Measurements from ENCODE around the gene RAP2B.
"Not testable (repeated sequence)": the region's sequence is repeated elsewhere in the genome, so short reads cannot be mapped to it uniquely, and the experiment has no call there.

RAP2B gene

DNA sequence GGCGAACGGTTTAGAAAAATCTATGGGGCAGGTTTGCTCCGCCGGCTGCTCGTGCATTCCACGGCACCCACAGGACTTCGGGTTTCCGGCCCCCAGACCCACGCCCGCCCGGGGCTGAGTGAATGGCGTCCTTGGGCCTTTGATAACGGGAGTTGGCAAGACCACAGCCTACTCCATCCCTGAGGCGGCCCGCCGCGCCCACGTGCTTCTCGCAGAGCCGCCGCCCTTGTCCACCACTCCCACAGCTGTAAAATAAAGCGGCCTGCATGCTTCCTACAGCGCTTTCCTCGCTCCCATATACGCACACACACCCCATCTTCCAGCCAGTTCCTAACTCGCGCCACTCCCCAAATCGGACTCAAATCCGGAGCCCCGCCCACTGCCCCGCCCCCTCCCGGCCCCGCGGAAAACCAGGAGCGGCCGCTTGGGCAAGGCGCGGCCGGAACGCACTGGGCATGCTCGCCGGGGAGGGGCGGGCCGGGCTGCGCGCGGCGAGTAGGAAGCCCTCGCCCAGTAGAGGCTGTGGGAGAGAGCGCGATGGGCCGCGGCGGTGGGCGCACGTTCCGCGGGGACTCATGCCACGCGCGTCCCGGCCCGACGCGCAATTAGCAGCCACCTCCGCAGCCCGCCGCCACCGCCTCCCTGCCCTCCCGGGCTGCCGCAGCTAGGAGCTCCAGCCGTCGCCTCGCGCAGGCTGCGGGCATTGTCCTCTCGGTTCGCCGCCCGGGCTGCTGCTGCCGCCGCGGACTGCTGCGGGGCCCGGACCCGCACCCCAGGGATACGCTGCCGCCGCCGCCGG, at the start of gene RAP2B:
Gene RAP2B, plus strand, starts transcription at position 513 of the 799 bp plus-strand sequence. CDS start 468 bp downstream, outside the sequence.
- peak; percentile 95 for DNase-seq

DNA sequence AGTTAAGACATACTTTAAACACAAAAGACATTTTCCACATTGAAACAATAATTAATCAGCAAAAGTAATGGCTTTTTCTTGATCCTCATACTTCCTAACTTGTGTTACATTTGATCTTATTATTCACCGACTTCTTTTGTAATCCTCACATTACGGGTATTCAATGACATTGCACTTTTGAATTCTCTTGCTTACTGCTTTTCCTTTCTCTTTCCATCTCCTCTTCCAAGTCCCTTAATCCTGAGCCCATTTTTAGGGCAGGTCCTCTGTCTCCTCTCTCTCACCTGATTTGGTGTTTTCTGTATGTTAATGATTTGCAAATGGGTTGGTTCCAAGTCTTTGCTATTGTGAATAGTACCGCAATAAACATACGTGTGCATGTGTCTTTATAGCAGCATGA, 48.5 kb upstream of the RAP2B start:
- DNase-seq = no peak

DNA sequence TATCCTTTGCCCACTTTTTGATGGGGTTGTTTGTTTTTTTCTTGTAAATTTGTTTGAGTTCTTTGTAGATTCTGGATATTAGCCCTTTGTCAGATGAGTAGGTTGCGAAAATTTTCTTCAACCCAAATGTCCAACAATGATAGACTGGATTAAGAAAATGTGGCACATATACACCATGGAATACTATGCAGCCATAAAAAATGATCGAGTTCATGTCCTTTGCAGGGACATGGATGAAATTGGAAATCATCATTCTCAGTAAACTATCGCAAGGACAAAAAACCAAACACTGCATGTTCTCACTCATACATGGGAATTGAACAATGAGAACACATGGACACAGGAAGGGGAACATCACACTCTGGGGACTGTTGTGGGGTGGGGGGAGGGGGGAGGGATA, 47.8 kb upstream of the RAP2B start:
- DNase-seq = not testable (repeated sequence)

DNA sequence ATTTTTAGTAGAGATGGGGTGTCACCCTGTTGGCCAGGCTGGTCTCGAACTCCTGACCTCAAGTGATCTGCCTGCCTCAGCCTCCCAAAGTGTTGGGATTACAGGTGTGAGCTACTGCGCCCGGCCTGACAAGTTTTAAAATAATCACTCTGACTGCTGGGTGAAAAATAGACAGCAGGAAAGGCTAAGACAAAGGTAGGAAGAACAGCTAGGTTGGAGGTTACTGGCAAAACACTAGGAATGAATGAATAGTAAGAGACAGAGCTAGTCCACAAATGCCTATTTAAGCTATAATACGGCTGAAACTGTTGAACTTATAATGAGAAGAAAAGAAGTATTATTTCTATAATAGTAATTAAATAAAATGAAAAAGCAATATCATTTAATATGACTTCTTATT, 46.7 kb upstream of the RAP2B start:
- DNase-seq = no peak

DNA sequence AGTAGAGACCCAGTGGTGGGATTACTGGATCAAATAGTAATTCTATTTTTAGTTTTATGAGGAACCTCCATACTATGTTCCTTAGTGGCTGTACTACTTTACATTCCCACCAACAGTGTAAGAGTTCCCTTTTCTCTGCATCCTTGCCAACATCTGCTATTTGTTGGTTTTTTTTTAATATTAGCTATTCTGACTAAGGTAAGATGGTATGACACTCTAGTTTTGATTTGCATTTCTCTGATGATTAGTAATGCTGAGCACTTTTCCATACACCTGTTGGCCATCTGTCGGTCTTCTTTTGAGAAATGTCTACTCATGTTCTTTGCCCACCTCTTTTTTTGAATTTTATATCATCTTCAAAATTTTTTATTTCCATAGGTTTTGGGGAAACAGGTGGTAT, 34.2 kb upstream of the RAP2B start:
- no peak for DNase-seq

DNA sequence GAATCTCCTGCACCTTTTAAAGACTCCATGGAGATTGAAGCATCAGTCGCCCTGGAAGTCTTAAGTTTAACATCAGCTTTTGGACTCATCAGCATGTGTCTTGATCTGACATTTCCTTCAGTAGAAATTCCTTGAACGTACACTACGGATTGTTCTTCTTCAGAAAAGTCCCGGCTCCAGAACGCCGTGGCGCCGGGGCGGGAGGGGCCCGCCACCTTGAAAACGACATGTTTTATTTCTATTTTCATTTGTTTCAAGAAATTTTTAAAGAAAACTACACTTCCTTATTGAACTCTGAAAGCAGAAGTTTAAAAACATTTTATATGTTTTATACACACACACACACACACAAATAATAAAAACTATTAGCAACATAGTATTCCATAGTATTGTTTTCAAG, 32.6 kb upstream of the RAP2B start:
- DNase-seq = no peak

DNA sequence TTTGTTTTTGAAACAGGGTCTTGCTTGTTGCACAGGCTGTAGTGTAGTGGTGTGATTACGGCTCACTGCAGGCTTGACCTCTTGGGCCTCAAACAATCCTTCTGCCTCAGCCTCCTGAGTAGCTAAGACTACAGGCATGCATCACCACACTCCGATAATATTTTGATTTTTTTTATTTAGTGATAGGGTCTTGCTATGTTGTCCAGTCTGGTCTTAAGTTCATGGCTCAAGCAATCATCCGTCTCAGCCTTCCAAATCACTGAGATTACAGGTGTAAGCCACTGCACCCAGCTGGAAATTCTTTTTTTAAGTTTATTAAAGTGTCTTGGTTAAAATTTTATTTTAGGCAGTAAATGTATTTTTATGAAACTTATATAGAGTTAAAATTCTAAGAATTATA, 32.2 kb upstream of the RAP2B start:
- no peak for DNase-seq

DNA sequence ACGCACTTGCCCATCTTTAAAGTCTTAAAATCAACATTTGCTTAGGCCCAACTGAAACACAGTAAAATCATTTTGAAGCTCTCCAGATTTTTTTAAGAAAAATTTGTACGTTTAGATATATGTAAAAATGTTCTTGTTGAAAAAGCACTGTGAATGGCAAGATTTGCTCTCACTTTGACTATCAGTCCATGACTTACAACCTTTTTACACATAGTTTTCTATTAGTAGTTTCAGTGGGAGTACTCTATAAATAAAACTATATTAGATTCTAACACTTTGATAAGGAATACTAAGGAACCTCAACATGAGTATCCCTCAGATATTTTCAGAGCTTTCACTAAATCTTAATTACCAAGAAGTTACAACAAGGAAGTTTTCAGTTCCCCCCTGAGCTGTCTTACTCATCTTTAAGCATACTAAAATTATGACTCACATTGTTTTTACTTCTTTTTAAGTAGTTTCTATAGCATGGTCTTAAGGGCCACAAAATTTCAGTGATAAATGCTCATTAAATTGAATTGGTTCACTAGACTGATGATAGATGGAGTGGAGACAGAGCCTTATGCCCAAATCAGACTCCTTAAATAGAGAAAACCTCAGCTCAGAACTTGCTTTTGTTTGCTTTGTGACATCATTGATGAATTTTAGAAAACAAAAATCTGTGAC, 31.6 kb upstream of the RAP2B start:
- no peak for DNase-seq

DNA sequence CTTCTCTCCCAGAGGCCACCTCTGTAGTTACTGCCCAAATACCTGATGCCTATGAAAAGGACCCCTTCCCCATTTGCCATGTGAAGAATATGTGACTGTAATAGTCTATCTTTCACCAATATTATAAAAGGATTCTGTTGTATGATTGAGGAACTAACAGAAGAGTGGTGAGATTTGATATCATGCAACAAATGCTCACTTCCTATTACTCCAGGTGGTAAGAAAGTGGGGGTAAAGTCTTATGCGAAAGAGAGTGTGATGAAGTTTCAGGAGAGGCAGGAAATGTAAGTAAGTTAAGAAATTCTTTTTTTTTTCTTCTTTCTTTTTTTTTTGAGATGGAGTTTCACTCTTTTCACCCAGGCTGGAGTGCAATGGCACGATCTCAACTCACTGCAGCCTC, 24.4 kb upstream of the RAP2B start:
- no peak for DNase-seq

DNA sequence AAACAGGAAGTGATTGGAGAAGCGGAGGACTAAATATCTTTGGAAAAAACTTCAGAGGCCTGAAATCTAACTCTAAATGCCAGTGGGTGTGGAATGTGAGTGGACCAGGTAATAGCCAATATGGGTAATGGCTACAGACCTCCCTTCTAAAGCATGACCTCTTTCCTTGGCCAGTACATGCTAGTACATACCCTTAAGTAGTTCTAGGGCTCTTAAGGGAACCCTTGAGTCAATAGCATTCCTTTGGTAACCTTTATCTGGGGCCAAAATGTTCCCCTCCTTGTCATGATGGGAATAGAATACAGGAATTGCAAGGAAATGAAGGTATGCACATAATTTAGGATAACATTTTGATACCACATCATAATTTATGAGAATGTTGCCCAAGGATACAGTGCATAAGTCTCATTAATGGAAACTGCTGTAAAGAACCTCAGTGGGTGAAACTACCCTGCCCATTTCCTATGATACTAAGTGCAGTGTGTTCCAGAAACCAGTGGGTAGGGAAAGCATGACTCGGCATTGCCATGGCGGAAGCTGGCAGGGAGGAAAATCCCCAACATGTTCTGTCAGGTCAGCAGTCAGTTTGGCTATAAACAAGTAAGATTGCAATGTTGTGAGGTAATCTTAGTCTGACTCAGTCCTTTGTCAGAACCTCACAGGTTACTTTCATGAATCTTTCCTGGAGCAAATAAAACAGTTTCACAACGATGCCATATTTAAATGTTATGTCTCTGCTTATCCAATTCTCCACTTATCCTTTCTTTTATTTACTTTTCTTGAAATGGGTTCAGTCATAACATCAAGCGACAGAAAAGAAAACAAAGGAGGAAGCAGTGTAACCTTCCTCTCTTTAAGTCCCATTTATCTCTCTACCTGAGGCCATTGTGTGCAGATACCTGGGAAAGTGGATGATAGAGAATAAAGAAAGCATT, 23.5 kb upstream of the RAP2B start:
- peak; percentile 12 for DNase-seq

DNA sequence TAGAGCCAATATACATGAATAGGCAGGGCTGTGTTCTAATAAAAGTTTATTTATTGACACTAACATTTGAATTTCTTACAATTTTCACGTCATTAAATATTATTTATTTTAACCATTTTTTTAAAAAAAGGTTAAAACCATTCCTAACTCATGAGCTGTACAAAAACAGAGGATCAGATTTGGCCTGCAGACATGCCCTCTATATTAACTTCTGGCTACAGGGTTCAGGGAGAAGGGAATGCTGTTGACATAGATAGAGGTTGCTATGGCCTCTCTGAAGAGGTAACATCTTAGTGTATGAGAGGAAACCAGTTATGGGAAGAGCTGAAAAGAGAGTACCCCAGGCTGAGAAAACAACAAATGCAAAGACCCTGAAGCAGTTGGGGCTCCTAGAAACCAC, 19.1 kb upstream of the RAP2B start:
- no peak for DNase-seq

DNA sequence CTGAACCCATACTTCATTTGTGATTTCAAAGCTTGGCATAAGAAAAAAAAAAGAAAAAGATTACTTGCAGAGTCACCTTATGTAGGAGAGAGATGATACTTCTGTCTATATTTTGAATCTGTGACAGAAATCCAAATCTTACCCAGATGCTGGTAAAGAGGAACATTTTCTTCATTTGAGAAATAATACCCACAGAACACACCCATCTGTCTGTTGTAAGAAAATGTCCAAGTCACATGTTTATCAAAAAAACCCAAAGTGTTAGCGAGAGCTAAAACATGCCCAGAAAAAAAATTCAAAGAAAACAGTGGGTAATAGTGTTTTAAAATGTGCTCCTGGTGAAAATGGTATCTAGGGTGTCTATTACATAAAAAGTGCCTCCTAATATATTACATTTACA, 18.0 kb upstream of the RAP2B start:
- no peak for DNase-seq

DNA sequence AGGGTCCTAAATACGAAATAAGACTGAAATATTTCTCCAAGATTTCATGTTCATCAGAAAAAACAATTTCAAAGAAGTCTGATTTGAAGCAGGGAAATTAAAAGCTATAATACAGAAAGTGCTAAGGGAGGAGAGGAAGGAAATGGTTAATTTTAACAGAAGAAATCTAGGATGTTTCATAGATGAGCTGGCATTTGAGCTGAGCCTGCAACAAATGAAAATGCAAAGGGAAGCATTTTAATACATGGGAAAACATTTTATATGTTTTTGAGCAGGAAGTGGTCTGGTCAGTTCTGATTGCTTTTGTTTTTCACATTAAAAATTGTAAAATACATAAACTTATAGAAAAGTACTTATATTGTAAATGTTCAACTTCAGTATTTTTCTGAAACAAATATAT, 17.2 kb upstream of the RAP2B start:
- no peak for DNase-seq

DNA sequence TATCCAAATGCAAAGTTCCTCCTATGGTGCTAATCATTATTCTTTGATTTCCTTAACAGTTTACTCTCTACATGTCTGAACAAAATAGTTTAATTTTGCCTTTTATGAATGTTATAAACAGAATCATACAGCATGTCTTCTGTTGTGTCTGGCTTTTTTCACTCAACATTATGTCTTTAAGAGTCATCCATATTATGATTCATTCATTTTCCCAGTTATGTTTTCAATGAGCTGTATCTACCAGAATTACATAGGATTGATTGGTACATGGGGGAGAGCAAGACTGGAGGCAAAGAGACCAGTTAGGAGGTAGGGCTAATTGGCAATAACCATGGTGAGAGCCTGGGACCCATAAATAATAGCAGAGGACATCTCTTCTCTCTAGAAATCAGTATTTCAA, 16.6 kb upstream of the RAP2B start:
- DNase-seq = no peak

DNA sequence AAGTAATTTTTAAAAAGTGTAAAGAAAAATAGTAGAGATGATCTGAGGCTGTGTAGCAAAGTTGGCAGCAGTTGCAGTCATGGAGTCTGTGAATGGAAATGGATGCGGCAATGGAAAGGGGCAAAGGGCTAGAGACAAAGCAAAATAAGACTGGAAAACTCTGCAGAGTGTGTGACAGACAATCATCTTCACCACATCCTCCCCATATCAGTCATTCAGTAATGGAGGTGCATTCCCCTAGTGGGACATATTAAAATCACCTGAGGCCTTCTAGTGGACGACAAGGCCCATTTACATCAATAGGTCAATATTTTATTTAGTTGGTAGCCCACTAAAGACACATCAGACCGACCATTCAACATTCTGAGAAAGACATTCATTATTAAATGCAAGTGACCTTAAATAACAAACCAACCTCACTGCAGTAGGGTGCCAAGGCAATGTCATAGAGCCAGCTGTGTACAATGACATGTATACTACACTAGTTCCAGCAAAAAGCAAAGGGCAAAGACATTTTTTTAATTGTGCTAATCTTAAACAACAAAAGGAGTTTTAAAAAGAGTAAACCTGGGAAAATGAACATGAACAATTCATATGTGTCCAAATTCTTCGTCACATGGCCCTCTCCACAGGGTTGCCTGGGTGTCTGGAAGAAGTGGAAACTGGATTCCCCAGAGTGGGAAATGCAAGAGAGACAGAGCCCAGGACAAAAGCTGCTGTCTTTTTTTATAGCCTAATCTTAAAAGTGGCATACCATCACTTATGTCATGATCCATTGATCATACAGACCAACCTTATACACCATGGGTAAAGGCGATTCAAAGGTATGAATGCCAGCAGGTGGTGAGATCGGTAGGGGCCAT, 15.6 kb upstream of the RAP2B start:
- DNase-seq = no peak

DNA sequence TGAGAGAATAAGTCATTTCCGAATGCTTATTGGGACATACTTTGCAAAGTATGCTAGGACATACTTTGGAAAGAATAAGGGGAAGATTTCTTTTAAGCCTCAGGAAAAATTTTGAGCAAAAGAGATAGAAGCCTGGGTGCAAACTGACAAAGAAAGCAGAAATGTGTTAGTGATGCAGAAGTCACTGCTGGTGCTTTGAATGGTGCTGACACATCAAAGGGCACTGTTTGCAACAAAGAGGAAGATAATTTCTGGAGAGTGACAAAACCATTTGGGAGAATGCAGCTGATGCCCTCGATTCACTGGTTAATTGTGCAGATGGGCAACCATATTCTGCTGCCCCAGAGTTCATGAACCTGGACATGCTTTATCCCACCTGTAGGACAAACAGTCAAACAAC, 11.0 kb upstream of the RAP2B start:
- DNase-seq = no peak

DNA sequence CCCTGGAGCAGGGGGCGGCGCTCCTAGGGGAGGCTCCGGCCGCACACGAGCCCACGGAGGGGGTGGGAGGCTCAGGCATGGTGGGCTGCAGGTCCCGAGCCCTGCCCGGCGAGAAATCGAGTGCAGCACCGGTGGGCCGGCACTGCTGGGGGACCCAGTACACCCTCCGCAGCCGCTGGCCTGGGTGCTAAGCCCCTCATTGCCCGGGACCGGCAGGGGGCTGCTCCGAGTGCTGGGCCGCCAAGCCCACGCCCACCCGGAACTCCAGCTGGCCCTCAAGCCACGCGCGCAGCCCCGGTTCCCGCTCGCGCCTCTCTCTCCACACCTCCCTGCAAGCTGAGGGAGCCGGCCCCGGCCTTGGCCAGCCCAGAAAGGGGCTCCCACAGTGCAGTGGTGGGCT, 6.2 kb upstream of the RAP2B start:
- DNase-seq = not testable (repeated sequence)

DNA sequence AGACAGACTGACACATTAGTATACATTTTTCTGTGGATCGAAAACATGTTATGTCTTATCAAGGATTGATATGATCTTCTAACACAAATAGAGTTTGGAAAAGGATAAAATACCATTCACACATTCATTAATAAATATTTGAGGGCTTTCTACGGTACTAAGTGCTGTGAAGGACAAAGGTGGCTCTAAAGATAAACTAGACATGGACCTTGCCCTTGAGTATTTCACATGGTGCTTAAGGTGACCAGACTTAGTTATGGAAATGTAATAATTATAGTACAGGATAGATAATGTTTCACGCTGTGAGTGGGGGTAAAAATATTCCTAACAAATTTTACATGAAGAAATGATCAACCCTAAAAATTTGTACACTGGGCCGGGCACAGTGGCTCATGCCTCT, 3.8 kb upstream of the RAP2B start:
- DNase-seq = no peak

DNA sequence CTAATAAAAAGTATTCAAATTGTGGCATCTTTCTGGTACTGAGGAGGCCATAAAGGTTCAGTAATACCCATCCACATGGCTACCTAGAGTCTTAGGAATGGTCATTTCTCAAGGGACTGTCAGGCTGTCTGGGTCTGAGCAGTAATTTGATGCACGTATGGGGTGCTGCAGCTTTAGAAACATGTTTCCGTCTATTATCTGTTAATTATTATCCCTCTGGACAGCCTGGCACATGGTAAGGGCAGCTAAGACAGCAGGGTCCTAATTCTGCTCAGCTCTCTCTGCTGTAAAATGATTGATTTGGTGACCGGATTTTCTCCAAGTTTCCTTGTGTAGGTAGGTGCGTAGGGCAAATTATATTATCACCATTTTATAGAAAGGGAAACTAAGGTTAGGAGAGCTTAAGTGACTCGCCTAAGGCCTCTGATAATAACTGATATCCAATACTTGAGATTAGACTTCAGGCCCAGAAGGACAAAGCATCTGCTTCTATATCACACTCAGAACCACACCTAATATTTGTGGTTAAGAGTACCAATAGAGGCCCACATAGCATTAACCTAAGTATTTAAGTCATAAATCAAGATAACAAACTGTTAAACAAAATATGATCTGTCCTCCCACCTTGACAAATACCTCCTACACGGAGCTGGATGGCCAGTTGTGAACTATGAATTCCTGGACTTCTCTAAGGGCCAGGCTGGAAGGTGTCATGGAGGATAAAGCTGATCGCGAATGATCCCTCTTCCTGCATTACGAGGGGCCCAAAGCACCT, 2.9 kb upstream of the RAP2B start:
- DNase-seq = no peak

DNA sequence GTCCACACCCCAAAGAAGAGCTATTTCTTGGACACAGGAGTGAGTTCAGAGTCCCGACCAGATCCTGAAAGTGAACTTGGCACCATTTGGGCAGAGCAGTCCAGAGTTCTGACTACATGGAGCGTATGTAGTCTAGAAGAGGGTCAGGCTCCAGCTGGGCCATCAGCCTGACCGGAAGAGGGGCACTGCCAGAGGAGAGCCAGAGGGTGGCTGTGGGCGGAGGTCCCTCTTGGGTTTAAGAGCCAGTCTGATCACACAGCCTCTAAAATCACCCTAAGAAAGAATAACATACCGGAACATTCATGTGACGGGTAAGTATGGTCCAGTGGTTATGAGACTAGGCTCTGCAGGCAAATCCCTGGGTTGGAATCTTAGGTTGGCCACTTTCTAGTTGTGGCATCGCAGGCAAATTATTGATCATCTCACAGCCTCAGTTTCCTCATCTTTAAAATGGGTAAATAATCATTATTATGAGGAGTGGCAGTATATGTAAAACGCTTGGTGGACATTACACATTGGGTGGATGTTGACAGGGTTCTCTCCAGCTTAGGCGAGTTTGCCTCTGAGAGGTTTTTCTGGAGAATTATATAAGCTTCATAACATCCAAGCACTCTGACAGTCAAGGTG, 2.1 kb upstream of the RAP2B start:
- no peak for DNase-seq

DNA sequence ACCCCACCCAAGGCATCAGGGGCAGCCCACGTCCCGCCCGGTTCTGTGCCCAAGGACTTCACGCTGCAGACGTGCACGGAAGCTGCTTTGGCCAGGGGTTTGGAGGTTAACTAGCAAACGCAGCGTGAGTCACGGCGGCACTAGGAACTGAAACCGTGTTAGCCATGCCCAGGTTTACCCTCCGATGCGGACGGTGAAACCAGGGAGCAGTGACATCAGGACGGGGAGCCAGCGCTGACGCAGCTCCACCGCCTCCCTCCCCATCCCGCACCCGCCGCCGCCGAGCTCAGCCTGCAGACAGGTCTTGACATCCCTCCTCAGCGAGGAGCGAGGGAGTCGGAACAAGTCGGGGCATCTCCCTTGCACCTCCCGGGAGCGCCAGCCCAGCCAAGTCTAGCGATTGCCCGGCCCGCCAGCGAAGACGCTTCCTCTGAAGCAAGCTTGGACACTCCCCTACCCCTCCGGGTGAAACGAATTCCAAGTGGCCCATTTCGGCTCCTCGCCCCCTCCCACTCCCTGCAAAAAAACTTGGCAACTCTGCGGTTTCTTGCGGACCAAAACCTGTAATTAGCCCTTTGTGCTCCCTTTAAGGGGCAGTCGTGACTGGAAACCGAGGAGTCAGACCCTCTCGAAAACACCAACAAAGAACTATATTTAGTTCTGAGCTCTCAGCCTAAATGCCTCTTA, 1.4 kb upstream of the RAP2B start:
- DNase-seq = peak; percentile 72
